ENCODE results near the gene SLC22A23. TPM values are rescaled to one million over a fixed set of nuclear protein-coding genes. Genes with fewer than 3 reads are reported as not detected.

Gene SLC22A23
- total RNA-seq, 6 donors from 2014 or later: 18.2 to 73.1 (median 28.3) TPM

- WGBS, 2 donors: 88 to 95% methylated on average over 15 of the region's 15 CpGs
- TF ChIP-seq CTCF (IDR thresholded peaks at IDR 0.05) (no peak), POLR2A (IDR thresholded peaks at IDR 0.05) (no peak), POLR2AphosphoS5 (IDR thresholded peaks at IDR 0.05) (no peak), EP300 (IDR thresholded peaks at IDR 0.05) (no peak)
- Histone ChIP-seq H3K9me3 (no peaks in the 10 kb centered on the region), H3K4me3 (no peak overlapping the region), H3K27me3 (no peaks in the 10 kb centered on the region), H3K36me3 (peaks cover 0 to 7% (median 0%) of the 10 kb centered on the region in 4 donors), H3K4me1 (no peaks in the 10 kb centered on the region), H3K27ac (no peak overlapping the region)
- DNase-seq (no peak), ATAC-seq (ENCODE audit: low FRiP score in 2 of 2) (no peak)
These were observed 166.5 kb downstream of the SLC22A23 start for GRCh38 chr6:3290149-3290930.

GRCh38 chr6:3289664-3290055, 167.2 kb downstream of the SLC22A23 start:
- no peak overlapping the region for H3K27ac ChIP-seq
- 89 to 90% methylated on average over 7 of the region's 7 CpGs for WGBS, 2 donors
- H3K36me3 ChIP-seq: peaks cover 0 to 8% (median 0%) of the 10 kb centered on the region in 4 donors
- ATAC-seq (ENCODE audit: low FRiP score in 2 of 2): no peak
- no peak overlapping the region for H3K4me3 ChIP-seq
- no peaks in the 10 kb centered on the region for H3K27me3 ChIP-seq
- no peak for TF ChIP-seq POLR2A (IDR thresholded peaks at IDR 0.05)
- TF ChIP-seq POLR2AphosphoS5 (IDR thresholded peaks at IDR 0.05): no peak
- no peak for TF ChIP-seq CTCF (IDR thresholded peaks at IDR 0.05)
- no peak for TF ChIP-seq EP300 (IDR thresholded peaks at IDR 0.05)
- H3K4me1 ChIP-seq: no peaks in the 10 kb centered on the region
- no peak for DNase-seq
- H3K9me3 ChIP-seq: no peaks in the 10 kb centered on the region

GRCh38 chr6:3288711-3289663, 167.9 kb downstream of the SLC22A23 start:
- DNase-seq (peak; percentile 18 to 79), ATAC-seq (ENCODE audit: low FRiP score in 2 of 2) (no peak)
- Histone ChIP-seq H3K27ac (no peak overlapping the region), H3K4me3 (no peak overlapping the region), H3K36me3 (peaks cover 0 to 8% (median 0%) of the 10 kb centered on the region in 4 donors), H3K9me3 (no peaks in the 10 kb centered on the region), H3K27me3 (no peaks in the 10 kb centered on the region), H3K4me1 (peaks cover 0 to 4% (median 0%) of the 10 kb centered on the region in 4 donors)
- TF ChIP-seq CTCF (IDR thresholded peaks at IDR 0.05) (no peak), POLR2AphosphoS5 (IDR thresholded peaks at IDR 0.05) (no peak), EP300 (IDR thresholded peaks at IDR 0.05) (no peak), POLR2A (IDR thresholded peaks at IDR 0.05) (no peak)
- 86 to 89% methylated on average over 10 to 14 of the region's 21 CpGs for WGBS, 2 donors

GRCh38 chr6:3287976-3288707, 168.7 kb downstream of the SLC22A23 start:
- TF ChIP-seq EP300 (IDR thresholded peaks at IDR 0.05): no peak
- TF ChIP-seq CTCF (IDR thresholded peaks at IDR 0.05): no peak
- no peak for TF ChIP-seq POLR2AphosphoS5 (IDR thresholded peaks at IDR 0.05)
- DNase-seq (no peak), ATAC-seq (ENCODE audit: low FRiP score in 2 of 2) (no peak)
- Histone ChIP-seq H3K27ac (no peak overlapping the region), H3K4me1 (peaks cover 0 to 11% (median 0%) of the 10 kb centered on the region in 4 donors), H3K27me3 (no peaks in the 10 kb centered on the region), H3K9me3 (no peaks in the 10 kb centered on the region), H3K4me3 (no peak overlapping the region), H3K36me3 (peaks cover 0 to 8% (median 2%) of the 10 kb centered on the region in 4 donors)
- WGBS, 2 donors: 85 to 86% methylated on average over 17 of the region's 17 CpGs
